ENCODE results near the gene MED12L. TPM values are rescaled to one million over a fixed set of nuclear protein-coding genes. Genes with fewer than 3 reads are reported as not detected.

MED12L gene
- total RNA-seq, 1 experiment from 2014 or later, result 14.9 TPM

GRCh38 chr3:151362751-151363174, 277.3 kb downstream of the MED12L start:
- no peak overlapping the region for H3K4me3 Mint-ChIP-seq
- no peak for DNase-seq
- Histone ChIP-seq H3K18ac (ENCODE audit: insufficient read length, low read depth, low read length) (no peak overlapping the region), H3K27ac (ENCODE audit: insufficient read length, low read depth, low read length) (no peak overlapping the region), H2AK5ac (ENCODE audit: insufficient read length, low read length) (no peak overlapping the region), H4K5ac (ENCODE audit: insufficient read length, low read depth, low read length) (no peak overlapping the region), H2BK12ac (ENCODE audit: insufficient read length, low read depth, low read length) (no peak overlapping the region), H3K9ac (ENCODE audit: extremely low read depth, insufficient read length, low read length) (no peak overlapping the region), H3K14ac (ENCODE audit: insufficient read depth, low read length) (no peak overlapping the region), H2BK120ac (ENCODE audit: low read depth, low read length, poor library complexity, severe bottlenecking) (no peak overlapping the region), H3K23ac (ENCODE audit: insufficient read length, low read depth, low read length) (no peak overlapping the region), H3K79me1 (ENCODE audit: insufficient read depth, low read depth, low read length, poor library complexity, severe bottlenecking) (no peaks in the 10 kb centered on the region), H3K79me2 (ENCODE audit: insufficient read depth, low read length) (no peaks in the 10 kb centered on the region), H3K4me2 (ENCODE audit: insufficient read depth, insufficient read length, low read length) (no peak overlapping the region), H2BK15ac (ENCODE audit: low read depth, low read length) (no peak overlapping the region), H2BK20ac (ENCODE audit: low read depth, low read length, poor library complexity, severe bottlenecking) (no peak overlapping the region), H2AFZ (ENCODE audit: low read length) (no peak overlapping the region), H3K56ac (ENCODE audit: insufficient read length, low read depth, low read length) (no peak overlapping the region), H3T11ph (ENCODE audit: low read length) (no peak overlapping the region), H4K8ac (replicated peaks; ENCODE audit: insufficient read length, low read depth, low read length) (no peak overlapping the region), H4K91ac (ENCODE audit: insufficient read length, low read depth, low read length) (no peak overlapping the region), H2BK5ac (ENCODE audit: insufficient read length, low read length) (no peak overlapping the region), H3K23me2 (ENCODE audit: insufficient read length, low read depth, low read length, poor library complexity, severe bottlenecking) (no peaks in the 10 kb centered on the region), H3K9me3 (ENCODE audit: control insufficient read depth, low read depth, low read length) (no peaks in the 10 kb centered on the region), H3K27me3 (ENCODE audit: insufficient read depth, low read length) (no peaks in the 10 kb centered on the region), H3K4ac (ENCODE audit: low read depth, low read length) (no peak overlapping the region), H4K20me1 (ENCODE audit: control insufficient read depth, insufficient read depth, insufficient read length) (no peaks in the 10 kb centered on the region), H3K4me1 (ENCODE audit: insufficient read depth, low read length) (peaks cover 6% of the 10 kb centered on the region; the same call in 1 of the 2 replicates)
- H3K36me3 Mint-ChIP-seq (ENCODE audit: insufficient read depth in 1 of 3, low read depth in 3 of 3), result peaks cover 0 to 2% (median 0%) of the 10 kb centered on the region in 3 experiments; a peak in 2 of 7 replicates
- no CpG with 5 or more reads among the region's 3 CpGs for WGBS (ENCODE audit: extremely low coverage, insufficient read length, low lambda C conversion rate)
- H3K4me1 Mint-ChIP-seq, result peaks cover 16 to 22% of the 10 kb centered on the region in 2 experiments
- TF ChIP-seq CTCF (conservative IDR thresholded peaks at IDR 0.05), result no peak
- no peaks in the 10 kb centered on the region for H3K27me3 Mint-ChIP-seq (ENCODE audit: low read depth)
- no peak overlapping the region; a peak in 1 of 7 replicates for H3K27ac Mint-ChIP-seq
- no peaks in the 10 kb centered on the region for H3K9me3 Mint-ChIP-seq

All from H9 (cell line).